ENCODE measurements around the gene PRKCZ.

DNA sequence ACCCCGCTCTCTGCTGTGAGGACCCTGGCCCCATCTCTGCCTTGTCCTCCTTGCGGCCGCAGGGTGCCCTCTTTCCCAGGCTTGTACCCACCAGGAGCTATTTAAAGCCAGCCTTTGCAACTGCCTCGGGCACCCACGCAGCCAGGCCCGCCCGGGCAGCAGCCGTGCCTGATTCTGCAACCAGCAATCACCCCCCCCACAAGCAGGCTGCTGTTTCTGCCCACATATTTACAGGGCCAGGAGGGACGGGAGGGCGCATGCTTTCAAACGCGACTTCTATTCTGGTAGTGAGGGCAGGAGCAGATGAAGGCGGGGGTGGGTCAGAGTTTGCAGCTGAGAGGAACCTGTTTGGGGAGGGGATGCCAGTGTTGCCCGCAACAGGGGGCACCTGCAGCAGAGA is 17.5 kb upstream of the PRKCZ start:
- TF ChIP-seq, protein P1, sequence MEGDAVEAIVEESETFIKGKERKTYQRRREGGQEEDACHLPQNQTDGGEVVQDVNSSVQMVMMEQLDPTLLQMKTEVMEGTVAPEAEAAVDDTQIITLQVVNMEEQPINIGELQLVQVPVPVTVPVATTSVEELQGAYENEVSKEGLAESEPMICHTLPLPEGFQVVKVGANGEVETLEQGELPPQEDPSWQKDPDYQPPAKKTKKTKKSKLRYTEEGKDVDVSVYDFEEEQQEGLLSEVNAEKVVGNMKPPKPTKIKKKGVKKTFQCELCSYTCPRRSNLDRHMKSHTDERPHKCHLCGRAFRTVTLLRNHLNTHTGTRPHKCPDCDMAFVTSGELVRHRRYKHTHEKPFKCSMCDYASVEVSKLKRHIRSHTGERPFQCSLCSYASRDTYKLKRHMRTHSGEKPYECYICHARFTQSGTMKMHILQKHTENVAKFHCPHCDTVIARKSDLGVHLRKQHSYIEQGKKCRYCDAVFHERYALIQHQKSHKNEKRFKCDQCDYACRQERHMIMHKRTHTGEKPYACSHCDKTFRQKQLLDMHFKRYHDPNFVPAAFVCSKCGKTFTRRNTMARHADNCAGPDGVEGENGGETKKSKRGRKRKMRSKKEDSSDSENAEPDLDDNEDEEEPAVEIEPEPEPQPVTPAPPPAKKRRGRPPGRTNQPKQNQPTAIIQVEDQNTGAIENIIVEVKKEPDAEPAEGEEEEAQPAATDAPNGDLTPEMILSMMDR (IDR thresholded peaks at IDR 0.05; ENCODE audit: low read depth, low read length, missing input control) = no peak
- TF ChIP-seq TAF1 (conservative IDR thresholded peaks at IDR 0.05) (no peak), FOXA1 (IDR thresholded peaks at IDR 0.05) (no peak), HNF4A (conservative IDR thresholded peaks at IDR 0.05) (no peak), RAD21 (IDR thresholded peaks at IDR 0.05) (no peak), YY1 (IDR thresholded peaks at IDR 0.05) (no peak)
- TF ChIP-seq, protein P2, sequence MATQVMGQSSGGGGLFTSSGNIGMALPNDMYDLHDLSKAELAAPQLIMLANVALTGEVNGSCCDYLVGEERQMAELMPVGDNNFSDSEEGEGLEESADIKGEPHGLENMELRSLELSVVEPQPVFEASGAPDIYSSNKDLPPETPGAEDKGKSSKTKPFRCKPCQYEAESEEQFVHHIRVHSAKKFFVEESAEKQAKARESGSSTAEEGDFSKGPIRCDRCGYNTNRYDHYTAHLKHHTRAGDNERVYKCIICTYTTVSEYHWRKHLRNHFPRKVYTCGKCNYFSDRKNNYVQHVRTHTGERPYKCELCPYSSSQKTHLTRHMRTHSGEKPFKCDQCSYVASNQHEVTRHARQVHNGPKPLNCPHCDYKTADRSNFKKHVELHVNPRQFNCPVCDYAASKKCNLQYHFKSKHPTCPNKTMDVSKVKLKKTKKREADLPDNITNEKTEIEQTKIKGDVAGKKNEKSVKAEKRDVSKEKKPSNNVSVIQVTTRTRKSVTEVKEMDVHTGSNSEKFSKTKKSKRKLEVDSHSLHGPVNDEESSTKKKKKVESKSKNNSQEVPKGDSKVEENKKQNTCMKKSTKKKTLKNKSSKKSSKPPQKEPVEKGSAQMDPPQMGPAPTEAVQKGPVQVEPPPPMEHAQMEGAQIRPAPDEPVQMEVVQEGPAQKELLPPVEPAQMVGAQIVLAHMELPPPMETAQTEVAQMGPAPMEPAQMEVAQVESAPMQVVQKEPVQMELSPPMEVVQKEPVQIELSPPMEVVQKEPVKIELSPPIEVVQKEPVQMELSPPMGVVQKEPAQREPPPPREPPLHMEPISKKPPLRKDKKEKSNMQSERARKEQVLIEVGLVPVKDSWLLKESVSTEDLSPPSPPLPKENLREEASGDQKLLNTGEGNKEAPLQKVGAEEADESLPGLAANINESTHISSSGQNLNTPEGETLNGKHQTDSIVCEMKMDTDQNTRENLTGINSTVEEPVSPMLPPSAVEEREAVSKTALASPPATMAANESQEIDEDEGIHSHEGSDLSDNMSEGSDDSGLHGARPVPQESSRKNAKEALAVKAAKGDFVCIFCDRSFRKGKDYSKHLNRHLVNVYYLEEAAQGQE (IDR thresholded peaks at IDR 0.05) = no peak
- TF ChIP-seq, protein P3, sequence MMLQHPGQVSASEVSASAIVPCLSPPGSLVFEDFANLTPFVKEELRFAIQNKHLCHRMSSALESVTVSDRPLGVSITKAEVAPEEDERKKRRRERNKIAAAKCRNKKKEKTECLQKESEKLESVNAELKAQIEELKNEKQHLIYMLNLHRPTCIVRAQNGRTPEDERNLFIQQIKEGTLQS (IDR thresholded peaks at IDR 0.05) = no peak
- TF ChIP-seq, protein P4, sequence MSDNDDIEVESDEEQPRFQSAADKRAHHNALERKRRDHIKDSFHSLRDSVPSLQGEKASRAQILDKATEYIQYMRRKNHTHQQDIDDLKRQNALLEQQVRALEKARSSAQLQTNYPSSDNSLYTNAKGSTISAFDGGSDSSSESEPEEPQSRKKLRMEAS (IDR thresholded peaks at IDR 0.05) = no peak
